Activated T-cell treated with anti-CD3 and anti-CD28 coated beads, Interleukin-2, amount 50 U/mL, for 24 hours (primary cell): ENCODE results near the gene TXNIP.
A peak's percentile ranks its signal among the peaks of the same experiment; 100 is the strongest.

Source experiments
- DNase-seq: peaks from one replicate; pipeline ENCODE4 v3.0.0-alpha.2; 2020
- H3K27ac Mint-ChIP-seq: 2 replicates; pipeline ENCODE4 v1.8.0; 2020; ENCODE audit warnings: mild to moderate bottlenecking, mixed read lengths
- H3K27me3 Mint-ChIP-seq: 2 replicates; pipeline ENCODE4 v1.8.0; 2020; ENCODE audit warnings: mixed read lengths
- H3K36me3 Mint-ChIP-seq: 2 replicates; pipeline ENCODE4 v1.8.0; 2020; ENCODE audit warnings: low read depth, mixed read lengths
- H3K4me1 Mint-ChIP-seq: 2 replicates; pipeline ENCODE4 v1.8.0; 2020; ENCODE audit warnings: low read depth, mixed read lengths
- H3K4me3 Mint-ChIP-seq: 2 replicates; pipeline ENCODE4 v1.8.0; 2020; ENCODE audit warnings: mild to moderate bottlenecking, moderate library complexity, mixed read lengths
- H3K9me3 Mint-ChIP-seq: 2 replicates; pipeline ENCODE4 v1.8.0; 2020; ENCODE audit warnings: mixed read lengths

TXNIP gene

GRCh38 chr1:146021050-146021445, 24.7 kb upstream of the TXNIP start:
- no peak overlapping the region for H3K27ac Mint-ChIP-seq
- peaks cover 66% of the 10 kb centered on the region for H3K27me3 Mint-ChIP-seq
- no peak for DNase-seq
- H3K9me3 Mint-ChIP-seq, result no peaks in the 10 kb centered on the region
- H3K4me1 Mint-ChIP-seq, result peaks cover 8% of the 10 kb centered on the region
- H3K4me3 Mint-ChIP-seq, result no peak overlapping the region
- no peaks in the 10 kb centered on the region for H3K36me3 Mint-ChIP-seq

GRCh38 chr1:146020058-146021049, 24.0 kb upstream of the TXNIP start:
- H3K4me3 Mint-ChIP-seq, result no peak overlapping the region
- DNase-seq, result no peak
- H3K36me3 Mint-ChIP-seq, result no peaks in the 10 kb centered on the region
- H3K27me3 Mint-ChIP-seq, result peaks cover 67% of the 10 kb centered on the region
- no peak overlapping the region for H3K27ac Mint-ChIP-seq
- peaks cover 8% of the 10 kb centered on the region for H3K4me1 Mint-ChIP-seq
- H3K9me3 Mint-ChIP-seq, result no peaks in the 10 kb centered on the region

- no peaks in the 10 kb centered on the region for H3K9me3 Mint-ChIP-seq
- no peak overlapping the region for H3K27ac Mint-ChIP-seq
- H3K27me3 Mint-ChIP-seq, result peaks cover 63% of the 10 kb centered on the region
- peaks cover 8% of the 10 kb centered on the region for H3K4me1 Mint-ChIP-seq
- H3K36me3 Mint-ChIP-seq, result no peaks in the 10 kb centered on the region
- H3K4me3 Mint-ChIP-seq, result peak overlapping the region; percentile 21
- no peak for DNase-seq
Observed at GRCh38 chr1:146019231-146020057, 23.1 kb upstream of the TXNIP start.

GRCh38 chr1:146016891-146017290, 20.5 kb upstream of the TXNIP start:
- H3K4me1 Mint-ChIP-seq, result peaks cover 15% of the 10 kb centered on the region

GRCh38 chr1:146013559-146013922, 17.2 kb upstream of the TXNIP start:
- Mint-ChIP-seq H3K27me3 (peaks cover 13% of the 10 kb centered on the region), H3K36me3 (no peaks in the 10 kb centered on the region), H3K9me3 (no peaks in the 10 kb centered on the region), H3K4me3 (no peak overlapping the region), H3K27ac (no peak overlapping the region), H3K4me1 (peaks cover 7% of the 10 kb centered on the region)
- no peak for DNase-seq

More at GRCh38 chr1:146016891-146017290, 20.5 kb upstream of the TXNIP start:
- Mint-ChIP-seq H3K27ac (no peak overlapping the region), H3K9me3 (no peaks in the 10 kb centered on the region), H3K4me3 (no peak overlapping the region), H3K27me3 (peaks cover 44% of the 10 kb centered on the region), H3K36me3 (no peaks in the 10 kb centered on the region)
- no peak for DNase-seq

GRCh38 chr1:146012703-146013558, 16.6 kb upstream of the TXNIP start:
- no peak for DNase-seq
- Mint-ChIP-seq H3K9me3 (no peaks in the 10 kb centered on the region), H3K4me1 (peaks cover 7% of the 10 kb centered on the region)

GRCh38 chr1:146010126-146010738, 13.9 kb upstream of the TXNIP start:
- H3K27me3 Mint-ChIP-seq, result no peaks in the 10 kb centered on the region
- no peaks in the 10 kb centered on the region for H3K36me3 Mint-ChIP-seq
- no peaks in the 10 kb centered on the region for H3K9me3 Mint-ChIP-seq
- H3K27ac Mint-ChIP-seq, result no peak overlapping the region
- no peak overlapping the region for H3K4me3 Mint-ChIP-seq
- peaks cover 28% of the 10 kb centered on the region for H3K4me1 Mint-ChIP-seq
- no peak for DNase-seq

More at GRCh38 chr1:146012703-146013558, 16.6 kb upstream of the TXNIP start:
- peak overlapping the region; percentile 74 for H3K27ac Mint-ChIP-seq
- H3K4me3 Mint-ChIP-seq, result no peak overlapping the region
- H3K27me3 Mint-ChIP-seq, result peaks cover 7% of the 10 kb centered on the region
- no peaks in the 10 kb centered on the region for H3K36me3 Mint-ChIP-seq

GRCh38 chr1:146007489-146008133, 11.2 kb upstream of the TXNIP start:
- Mint-ChIP-seq H3K9me3 (no peaks in the 10 kb centered on the region), H3K36me3 (no peaks in the 10 kb centered on the region), H3K4me1 (peaks cover 38% of the 10 kb centered on the region), H3K27me3 (no peaks in the 10 kb centered on the region), H3K4me3 (no peak overlapping the region), H3K27ac (peak overlapping the region; percentile 93)
- no peak for DNase-seq

GRCh38 chr1:146001709-146002108, 5.3 kb upstream of the TXNIP start:
- Mint-ChIP-seq H3K4me3 (no peak overlapping the region), H3K9me3 (no peaks in the 10 kb centered on the region), H3K27ac (peak overlapping the region; percentile 83)

GRCh38 chr1:145999321-146000024, 3.1 kb upstream of the TXNIP start:
- Mint-ChIP-seq H3K27me3 (no peaks in the 10 kb centered on the region), H3K4me3 (peak overlapping the region; percentile 62), H3K4me1 (peaks cover 61% of the 10 kb centered on the region), H3K36me3 (peaks cover 24% of the 10 kb centered on the region), H3K27ac (peak overlapping the region; percentile 96), H3K9me3 (no peaks in the 10 kb centered on the region)
- peak; percentile 31 for DNase-seq

More at GRCh38 chr1:146001709-146002108, 5.3 kb upstream of the TXNIP start:
- peaks cover 73% of the 10 kb centered on the region for H3K4me1 Mint-ChIP-seq
- no peak for DNase-seq
- no peaks in the 10 kb centered on the region for H3K27me3 Mint-ChIP-seq
- H3K36me3 Mint-ChIP-seq, result peaks cover 2% of the 10 kb centered on the region

GRCh38 chr1:145997718-145998023, 1.3 kb upstream of the TXNIP start:
- no peaks in the 10 kb centered on the region for H3K27me3 Mint-ChIP-seq
- H3K4me1 Mint-ChIP-seq, result peaks cover 68% of the 10 kb centered on the region
- H3K4me3 Mint-ChIP-seq, result peak overlapping the region; percentile 97
- H3K27ac Mint-ChIP-seq, result peak overlapping the region; percentile 96
- peaks cover 42% of the 10 kb centered on the region for H3K36me3 Mint-ChIP-seq
- no peak for DNase-seq
- H3K9me3 Mint-ChIP-seq, result no peaks in the 10 kb centered on the region

- Mint-ChIP-seq H3K27ac (peak overlapping the region; percentile 96), H3K4me3 (peak overlapping the region; percentile 97), H3K36me3 (peaks cover 47% of the 10 kb centered on the region), H3K9me3 (no peaks in the 10 kb centered on the region), H3K27me3 (no peaks in the 10 kb centered on the region), H3K4me1 (peaks cover 73% of the 10 kb centered on the region)
- peak; percentile 76 for DNase-seq
Observed at GRCh38 chr1:145997016-145997717, 788 bp upstream of the TXNIP start.
